Measurements from ENCODE around the gene DLGAP5. TPM values are rescaled to one million over a fixed set of nuclear protein-coding genes. Genes with fewer than 3 reads are reported as not detected.
A peak's percentile ranks its signal among the peaks of the same experiment; 100 is the strongest.

DLGAP5 gene
- total RNA-seq, 1 experiment from 2014 or later: 118 TPM

DNA sequence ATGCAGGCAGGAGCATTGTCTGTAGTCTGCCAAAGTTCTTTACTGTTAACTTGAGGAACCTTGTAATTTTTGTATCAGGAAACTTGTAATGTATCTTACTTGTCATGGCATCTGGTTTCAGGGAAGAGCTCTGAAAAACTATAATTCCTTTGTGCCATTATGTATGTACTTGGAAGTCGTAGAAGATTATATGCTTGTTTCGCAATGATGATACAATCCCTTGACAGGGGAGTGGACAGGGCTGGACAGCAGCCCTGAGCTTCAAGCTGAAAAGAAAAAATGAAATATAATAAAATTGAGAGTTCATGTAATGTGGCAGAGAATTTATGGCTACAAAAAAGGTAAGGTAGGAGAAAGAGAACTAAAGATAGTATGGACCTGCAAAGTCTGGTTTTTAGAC, 7.4 kb upstream of the DLGAP5 start:
- H3K56ac ChIP-seq (ENCODE audit: insufficient read length, low read depth, low read length): no peak overlapping the region
- no peak overlapping the region for H3K4ac ChIP-seq (ENCODE audit: low read depth, low read length)
- WGBS (ENCODE audit: extremely low coverage, insufficient read length, low lambda C conversion rate): no CpG with 5 or more reads among the region's 2 CpGs
- H3K9me3 Mint-ChIP-seq: no peaks in the 10 kb centered on the region
- TF ChIP-seq, protein P1, sequence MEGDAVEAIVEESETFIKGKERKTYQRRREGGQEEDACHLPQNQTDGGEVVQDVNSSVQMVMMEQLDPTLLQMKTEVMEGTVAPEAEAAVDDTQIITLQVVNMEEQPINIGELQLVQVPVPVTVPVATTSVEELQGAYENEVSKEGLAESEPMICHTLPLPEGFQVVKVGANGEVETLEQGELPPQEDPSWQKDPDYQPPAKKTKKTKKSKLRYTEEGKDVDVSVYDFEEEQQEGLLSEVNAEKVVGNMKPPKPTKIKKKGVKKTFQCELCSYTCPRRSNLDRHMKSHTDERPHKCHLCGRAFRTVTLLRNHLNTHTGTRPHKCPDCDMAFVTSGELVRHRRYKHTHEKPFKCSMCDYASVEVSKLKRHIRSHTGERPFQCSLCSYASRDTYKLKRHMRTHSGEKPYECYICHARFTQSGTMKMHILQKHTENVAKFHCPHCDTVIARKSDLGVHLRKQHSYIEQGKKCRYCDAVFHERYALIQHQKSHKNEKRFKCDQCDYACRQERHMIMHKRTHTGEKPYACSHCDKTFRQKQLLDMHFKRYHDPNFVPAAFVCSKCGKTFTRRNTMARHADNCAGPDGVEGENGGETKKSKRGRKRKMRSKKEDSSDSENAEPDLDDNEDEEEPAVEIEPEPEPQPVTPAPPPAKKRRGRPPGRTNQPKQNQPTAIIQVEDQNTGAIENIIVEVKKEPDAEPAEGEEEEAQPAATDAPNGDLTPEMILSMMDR (conservative IDR thresholded peaks at IDR 0.05): no peak
- no peak overlapping the region for H2BK12ac ChIP-seq (ENCODE audit: insufficient read length, low read depth, low read length)
- no peak overlapping the region for H2AFZ ChIP-seq (ENCODE audit: low read length)
- no peak overlapping the region for H3T11ph ChIP-seq (ENCODE audit: low read length)
- no peak overlapping the region for H3K23ac ChIP-seq (ENCODE audit: insufficient read length, low read depth, low read length)
- no peaks in the 10 kb centered on the region for H3K79me1 ChIP-seq (ENCODE audit: insufficient read depth, low read depth, low read length, poor library complexity, severe bottlenecking)
- no peaks in the 10 kb centered on the region for H3K23me2 ChIP-seq (ENCODE audit: insufficient read length, low read depth, low read length, poor library complexity, severe bottlenecking)
- H4K8ac ChIP-seq (replicated peaks; ENCODE audit: insufficient read length, low read depth, low read length): peak overlapping the region; percentile 24
- no peak overlapping the region for H3K4me3 Mint-ChIP-seq
- no peak overlapping the region for H4K5ac ChIP-seq (ENCODE audit: insufficient read length, low read depth, low read length)
- no peak overlapping the region for H3K27ac Mint-ChIP-seq
- H3K36me3 Mint-ChIP-seq (ENCODE audit: insufficient read depth in 1 of 3, low read depth in 3 of 3): no peaks in the 10 kb centered on the region
- no peaks in the 10 kb centered on the region for H3K27me3 ChIP-seq (ENCODE audit: insufficient read depth, low read length)
- H2BK15ac ChIP-seq (ENCODE audit: low read depth, low read length): no peak overlapping the region
- H3K9ac ChIP-seq (ENCODE audit: extremely low read depth, insufficient read length, low read length): no peak overlapping the region
- H3K4me1 ChIP-seq (ENCODE audit: insufficient read depth, low read length): peaks cover 6% of the 10 kb centered on the region; the same call in 1 of the 2 replicates
- no peak overlapping the region for H2AK5ac ChIP-seq (ENCODE audit: insufficient read length, low read length)
- H3K27ac ChIP-seq (ENCODE audit: insufficient read length, low read depth, low read length): no peak overlapping the region
- H3K9me3 ChIP-seq (ENCODE audit: control insufficient read depth, low read depth, low read length): no peaks in the 10 kb centered on the region
- no peaks in the 10 kb centered on the region for H3K27me3 Mint-ChIP-seq (ENCODE audit: low read depth)
- no peaks in the 10 kb centered on the region for H4K20me1 ChIP-seq (ENCODE audit: control insufficient read depth, insufficient read depth, insufficient read length)
- H3K4me1 Mint-ChIP-seq: peaks cover 13 to 15% of the 10 kb centered on the region in 2 experiments
- no peak overlapping the region for H4K91ac ChIP-seq (ENCODE audit: insufficient read length, low read depth, low read length)
- no peak for DNase-seq
- no peak overlapping the region for H3K18ac ChIP-seq (ENCODE audit: insufficient read length, low read depth, low read length)
- no peak overlapping the region for H2BK20ac ChIP-seq (ENCODE audit: low read depth, low read length, poor library complexity, severe bottlenecking)
- no peak overlapping the region for H3K4me2 ChIP-seq (ENCODE audit: insufficient read depth, insufficient read length, low read length)
- H2BK120ac ChIP-seq (ENCODE audit: low read depth, low read length, poor library complexity, severe bottlenecking): no peak overlapping the region
- no peak overlapping the region for H3K14ac ChIP-seq (ENCODE audit: insufficient read depth, low read length)
- no peak overlapping the region for H2BK5ac ChIP-seq (ENCODE audit: insufficient read length, low read length)
- no peaks in the 10 kb centered on the region for H3K79me2 ChIP-seq (ENCODE audit: insufficient read depth, low read length)

Measured in H9 (cell line).